Inferior parietal cortex (tissue), 1 donor: ENCODE measurements around the gene C1orf198.

ENCODE experiments used
- DNase-seq: peaks from one replicate; pipeline ENCODE4 v3.0.0-alpha.2; 2016; ENCODE audit errors: extremely low spot score

The C1orf198 gene, protein sequence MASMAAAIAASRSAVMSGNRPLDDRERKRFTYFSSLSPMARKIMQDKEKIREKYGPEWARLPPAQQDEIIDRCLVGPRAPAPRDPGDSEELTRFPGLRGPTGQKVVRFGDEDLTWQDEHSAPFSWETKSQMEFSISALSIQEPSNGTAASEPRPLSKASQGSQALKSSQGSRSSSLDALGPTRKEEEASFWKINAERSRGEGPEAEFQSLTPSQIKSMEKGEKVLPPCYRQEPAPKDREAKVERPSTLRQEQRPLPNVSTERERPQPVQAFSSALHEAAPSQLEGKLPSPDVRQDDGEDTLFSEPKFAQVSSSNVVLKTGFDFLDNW

DNA sequence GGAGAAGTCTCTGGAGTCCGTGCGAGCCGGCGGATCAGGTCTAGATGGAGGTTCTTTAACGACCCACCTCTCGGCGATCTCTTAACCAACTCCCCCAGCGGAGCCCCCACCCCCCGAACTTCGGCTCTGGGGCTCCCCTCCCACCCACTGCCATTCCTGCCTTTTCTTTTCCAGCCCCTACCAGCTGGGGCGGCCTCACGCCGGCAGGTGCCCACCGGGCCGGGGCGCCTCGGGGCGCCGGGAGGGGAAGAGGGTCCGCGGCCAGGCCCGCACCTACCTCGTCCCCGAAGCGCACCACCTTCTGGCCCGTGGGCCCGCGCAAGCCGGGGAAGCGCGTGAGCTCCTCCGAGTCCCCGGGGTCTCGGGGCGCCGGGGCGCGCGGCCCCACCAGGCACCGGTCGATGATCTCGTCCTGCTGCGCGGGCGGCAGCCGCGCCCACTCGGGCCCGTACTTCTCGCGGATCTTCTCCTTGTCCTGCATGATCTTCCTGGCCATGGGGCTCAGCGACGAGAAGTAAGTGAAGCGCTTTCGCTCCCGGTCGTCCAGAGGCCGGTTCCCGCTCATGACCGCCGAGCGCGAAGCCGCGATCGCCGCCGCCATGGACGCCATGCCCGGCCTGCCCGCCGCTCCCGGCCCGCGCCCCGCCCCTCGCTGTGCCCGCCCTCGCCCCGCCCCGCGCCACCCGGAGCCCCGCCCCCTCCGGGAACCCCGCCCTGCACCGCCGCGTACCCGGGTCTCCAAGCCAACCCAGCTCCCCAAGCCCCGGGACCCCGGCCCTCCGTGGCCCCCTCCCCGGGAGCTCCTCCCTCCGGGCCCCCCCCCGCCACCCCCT, at the start of gene C1orf198:
TSS of gene C1orf198 (minus strand) at position 619 of the 833 bp plus-strand sequence. CDS start at position 610, 9 bp downstream.
- DNase-seq = no peak

DNA sequence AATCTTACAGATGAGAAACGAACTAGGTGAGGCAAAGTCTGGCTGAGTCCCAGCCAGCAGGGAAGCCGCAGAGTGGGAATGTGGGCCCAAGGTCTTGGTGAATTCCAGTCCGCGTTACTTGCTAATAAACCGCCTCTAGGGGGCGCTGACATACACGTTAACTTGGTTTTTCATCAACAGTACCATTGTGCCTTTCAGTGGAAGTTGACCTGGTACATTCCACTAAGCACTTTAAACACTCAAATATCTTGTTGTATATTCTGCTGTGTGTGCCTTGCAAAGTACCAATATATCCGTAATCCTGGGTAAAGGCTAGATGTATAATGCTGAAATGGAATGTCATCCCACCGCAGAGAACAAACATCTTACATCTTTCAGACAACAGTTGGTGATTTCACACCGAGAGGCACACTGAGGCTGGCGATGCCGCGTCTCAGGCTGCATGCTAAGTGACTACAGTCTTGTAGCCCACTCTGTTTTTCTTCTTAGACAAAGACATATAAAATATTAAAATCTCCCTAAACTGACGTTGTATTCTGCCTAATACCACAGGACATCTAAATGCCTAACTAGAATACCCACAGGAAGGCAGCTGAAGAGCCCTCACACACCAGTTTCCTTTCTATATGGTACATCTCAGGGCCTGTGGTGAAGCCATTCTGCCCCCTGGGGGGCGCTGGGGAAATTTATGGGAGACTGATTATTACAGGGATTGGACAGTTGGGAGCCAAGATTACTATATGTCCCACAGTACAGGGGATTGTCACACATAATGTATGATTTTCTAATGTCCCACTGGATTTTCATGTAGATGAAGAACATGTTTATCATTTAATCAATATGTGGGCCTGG, 49.2 kb upstream of the C1orf198 start:
- DNase-seq = peak; percentile 91

DNA sequence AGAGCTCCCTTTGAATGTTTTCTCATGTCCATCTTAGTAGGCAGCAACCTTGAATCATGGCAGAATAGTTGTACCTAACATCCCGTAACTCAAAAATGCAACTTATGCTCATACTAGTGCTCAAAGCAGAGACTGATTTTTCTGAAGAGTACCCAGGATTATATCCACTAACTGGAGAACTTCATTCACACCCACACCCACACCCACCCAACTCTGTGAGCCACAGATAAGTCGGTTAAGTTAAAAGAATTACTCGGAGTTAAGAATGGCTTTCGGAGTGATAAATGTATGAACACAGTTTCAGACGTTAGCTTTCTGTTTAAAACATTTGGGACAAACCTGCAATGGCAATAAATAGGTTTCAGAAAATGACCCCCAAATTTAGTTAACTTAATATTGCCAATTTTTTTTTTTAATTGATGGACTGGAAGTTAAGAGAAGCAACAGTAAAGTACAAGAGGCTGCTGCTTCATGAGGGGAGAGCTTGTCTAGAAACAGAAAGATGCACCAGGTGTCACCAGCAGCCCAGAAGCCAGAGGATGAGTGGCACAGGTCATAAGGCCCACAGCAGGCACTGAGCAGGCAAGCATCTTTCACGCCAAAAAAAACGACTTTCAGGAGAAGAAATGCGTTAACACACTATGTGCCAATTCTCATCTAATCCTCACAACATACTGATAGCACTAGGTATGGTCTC, 48.4 kb upstream of the C1orf198 start:
- DNase-seq = no peak

DNA sequence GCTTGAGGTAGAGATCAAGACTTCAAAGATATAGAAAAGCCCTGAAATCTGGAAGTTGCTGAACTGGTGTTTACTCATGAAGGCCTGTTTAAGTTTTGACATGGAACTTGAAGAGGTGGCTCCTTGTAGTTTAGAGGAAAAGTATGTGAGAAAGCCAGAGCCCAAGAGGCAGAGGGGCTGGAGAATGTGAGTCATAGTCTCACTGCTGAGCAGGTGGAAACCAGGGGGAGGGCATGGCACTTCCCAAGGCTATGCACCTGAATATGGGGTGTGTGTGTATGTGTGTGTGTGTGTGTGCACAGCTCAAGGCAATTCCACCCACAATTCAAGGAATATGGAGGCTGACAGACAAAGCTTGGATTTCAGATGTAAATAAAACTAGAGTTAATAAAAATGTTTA, 46.8 kb upstream of the C1orf198 start:
- no peak for DNase-seq

DNA sequence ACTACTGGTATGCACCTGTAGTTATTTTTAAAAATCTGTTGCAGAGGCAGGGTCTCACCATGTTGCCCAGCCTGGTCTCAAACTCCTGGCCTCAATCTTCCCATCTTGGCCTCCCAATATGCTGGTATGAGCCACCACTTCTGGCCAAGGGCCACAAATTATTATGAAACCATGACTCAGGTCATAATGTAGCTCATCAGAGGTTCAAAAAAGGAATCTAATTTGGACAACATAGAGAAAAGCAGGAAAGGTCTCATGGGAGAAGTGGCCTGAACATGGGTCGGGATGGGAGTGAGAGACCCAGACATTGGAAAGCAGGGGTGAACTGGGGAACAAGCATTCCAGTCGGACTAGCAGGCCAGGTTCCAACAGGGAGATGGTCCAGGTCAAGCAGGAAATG, 45.2 kb upstream of the C1orf198 start:
- DNase-seq = no peak

DNA sequence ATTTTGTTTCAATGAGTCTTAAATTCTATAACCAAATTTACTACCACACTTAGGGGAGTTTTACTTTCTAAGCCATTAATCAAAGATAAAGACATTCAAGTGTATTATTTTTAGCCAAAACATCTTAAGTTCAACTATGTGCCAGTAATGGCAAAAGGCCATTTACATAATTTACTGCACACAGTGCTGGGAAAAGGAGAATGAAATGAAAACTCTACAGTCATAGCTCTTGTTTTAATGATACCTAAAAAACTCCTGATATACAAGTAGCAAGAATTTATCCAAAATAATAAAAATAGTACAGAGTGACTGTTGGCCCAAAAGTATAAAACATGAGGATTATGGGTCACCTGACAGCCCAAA, 42.4 kb upstream of the C1orf198 start:
- DNase-seq = no peak

DNA sequence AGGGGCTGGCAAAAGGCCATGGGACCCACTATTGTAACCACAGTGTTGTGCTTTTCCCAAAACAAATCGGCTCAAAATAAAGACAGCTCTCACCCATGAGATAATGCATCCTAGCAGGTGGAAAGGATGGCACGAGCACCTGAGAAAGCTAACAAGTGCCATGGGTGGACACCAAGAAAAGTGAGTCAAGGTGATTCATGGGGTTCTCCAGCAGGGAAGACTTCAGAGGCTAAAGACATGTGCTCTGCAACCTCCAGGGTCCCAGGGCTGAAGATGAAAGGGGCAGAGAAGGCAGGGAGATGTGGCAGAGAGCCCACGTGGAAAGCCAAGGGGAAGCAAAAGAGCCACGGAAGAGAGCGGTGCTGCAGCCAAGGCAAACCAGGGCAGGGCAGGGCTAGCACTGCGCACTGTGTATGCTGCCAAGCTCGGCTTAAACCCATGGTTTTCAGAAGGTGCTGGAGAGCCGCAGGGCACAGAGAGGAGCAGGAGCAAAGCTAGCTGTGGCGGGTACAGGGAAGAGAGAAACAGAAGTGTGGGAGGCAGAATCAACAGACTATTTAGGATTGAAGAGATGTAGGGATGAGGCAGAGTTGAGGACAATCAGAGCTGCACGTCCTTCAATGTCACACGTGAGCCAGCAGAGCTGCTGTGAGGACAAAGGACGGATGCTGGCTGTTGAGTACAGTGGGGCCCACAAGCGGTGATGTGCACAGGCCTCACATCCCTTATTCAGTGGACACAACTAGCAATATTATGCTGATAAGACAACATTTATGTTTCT, 41.8 kb upstream of the C1orf198 start:
- peak; percentile 54 for DNase-seq

DNA sequence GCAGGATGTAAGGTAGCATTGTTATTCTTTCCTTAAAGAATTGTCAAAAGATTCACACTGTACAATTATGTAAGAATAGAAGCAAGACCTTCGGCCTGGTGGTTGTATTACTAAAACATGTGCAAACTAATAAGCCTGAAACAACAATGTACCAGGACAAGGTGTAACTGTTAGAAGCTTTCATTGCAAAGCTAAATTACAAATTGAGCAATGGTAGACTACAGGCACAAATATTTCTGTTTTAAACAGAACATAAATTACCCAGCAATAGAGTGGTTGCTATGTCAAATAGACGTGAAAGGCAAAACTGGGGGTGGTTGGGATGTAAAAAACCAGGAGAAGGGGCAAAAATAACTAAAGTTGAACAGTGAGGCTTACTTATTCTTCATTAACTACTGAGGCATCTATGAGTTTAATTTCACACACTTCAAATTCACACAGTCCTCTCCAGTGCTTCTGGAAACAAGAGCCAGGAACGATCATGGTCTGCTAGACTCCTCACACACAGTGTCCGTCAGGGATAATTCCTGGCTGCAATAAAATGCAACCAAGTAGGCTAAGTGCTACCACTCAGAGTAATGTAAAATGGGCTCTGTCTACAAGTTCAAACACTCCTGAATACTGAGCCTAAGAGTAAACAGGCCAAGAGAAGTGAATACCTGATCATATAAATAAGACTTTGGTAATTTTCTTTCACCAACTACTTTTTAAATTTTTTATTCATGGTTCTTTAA, 39.3 kb upstream of the C1orf198 start:
- no peak for DNase-seq

DNA sequence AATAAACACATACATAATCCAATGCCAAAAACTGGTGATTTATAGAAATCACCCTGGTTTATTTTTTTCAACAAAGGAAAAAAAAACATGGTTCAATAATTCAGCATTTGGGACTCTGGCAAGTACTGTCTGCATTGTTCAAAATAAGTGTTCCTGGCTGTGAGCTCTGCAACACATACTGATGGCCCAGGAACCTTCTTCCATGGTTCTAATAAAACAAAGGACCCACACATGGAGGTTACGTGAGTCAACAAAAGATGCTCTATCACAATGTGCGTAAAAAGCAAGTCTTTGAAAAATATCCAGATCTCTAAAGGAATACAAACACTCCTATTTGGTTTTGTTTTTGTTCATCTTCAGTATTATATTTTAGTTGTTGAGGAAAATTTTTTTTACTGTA, 37.9 kb upstream of the C1orf198 start:
- DNase-seq = peak; percentile 20

DNA sequence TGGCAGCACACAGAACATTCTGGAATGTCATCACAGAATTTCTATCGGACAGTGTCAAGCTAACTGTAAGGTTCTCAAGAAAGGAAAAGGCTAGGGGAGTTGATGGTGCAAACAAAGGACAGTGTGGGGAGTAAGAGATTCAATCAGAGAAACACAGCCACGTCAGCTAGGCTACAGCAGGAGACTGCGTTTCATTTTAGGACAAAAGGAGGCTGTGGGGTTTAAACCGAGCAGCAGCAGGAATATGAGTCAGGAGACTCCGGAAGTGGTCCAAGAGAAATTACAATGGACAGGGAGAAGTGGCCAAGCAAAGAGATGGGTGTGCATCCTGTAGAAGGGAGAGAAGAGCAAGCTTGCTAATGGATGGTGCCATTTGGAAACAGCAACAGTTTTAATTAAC, 37.4 kb upstream of the C1orf198 start:
- DNase-seq = no peak

DNA sequence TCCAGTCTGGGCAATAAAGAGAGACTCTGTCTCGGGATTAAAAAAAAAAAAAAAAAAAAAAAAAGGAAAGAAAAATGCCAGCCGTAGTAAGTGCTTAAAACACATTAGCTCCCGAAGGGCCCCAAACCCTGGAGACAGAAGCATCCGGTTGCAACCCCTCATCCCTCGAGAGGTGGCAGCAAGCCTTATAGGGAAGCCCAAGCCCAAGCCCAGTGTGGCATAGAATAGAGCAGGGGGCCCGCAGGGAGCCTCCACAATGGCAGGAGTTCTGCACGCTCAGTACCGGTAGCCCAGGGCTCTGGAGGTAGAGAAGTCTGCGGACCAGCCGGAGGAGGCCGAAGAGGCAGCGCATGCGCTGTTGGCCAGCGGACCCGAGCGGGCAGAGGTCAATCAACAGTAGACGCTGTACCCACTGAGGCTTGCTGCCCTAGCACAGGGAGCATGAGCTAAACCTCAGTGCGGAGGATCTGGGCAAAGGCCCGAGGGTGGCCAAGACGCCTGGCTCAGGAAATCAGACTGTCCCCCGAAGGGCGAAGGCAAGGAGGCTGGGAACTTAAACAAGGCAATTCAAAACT, 34.1 kb upstream of the C1orf198 start:
- no peak for DNase-seq

DNA sequence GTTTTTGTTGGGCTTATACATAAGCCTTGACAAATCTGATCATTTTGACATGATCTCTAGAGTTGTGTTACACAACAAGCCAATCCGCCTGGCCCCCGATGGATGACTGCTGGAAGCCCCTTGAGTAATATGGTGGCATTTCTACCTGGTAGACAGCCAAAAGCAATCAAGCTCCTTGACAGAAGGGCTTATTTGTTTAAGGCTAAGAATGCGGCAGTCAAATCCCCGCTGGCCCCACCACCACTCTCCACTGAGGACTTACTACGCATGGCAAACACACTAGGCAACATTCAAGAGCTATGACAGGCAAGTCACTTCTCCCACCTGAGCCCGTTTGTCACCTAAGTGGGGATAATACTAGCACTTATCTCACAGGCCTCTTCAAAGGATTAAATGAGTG, 33.4 kb upstream of the C1orf198 start:
- DNase-seq = no peak

DNA sequence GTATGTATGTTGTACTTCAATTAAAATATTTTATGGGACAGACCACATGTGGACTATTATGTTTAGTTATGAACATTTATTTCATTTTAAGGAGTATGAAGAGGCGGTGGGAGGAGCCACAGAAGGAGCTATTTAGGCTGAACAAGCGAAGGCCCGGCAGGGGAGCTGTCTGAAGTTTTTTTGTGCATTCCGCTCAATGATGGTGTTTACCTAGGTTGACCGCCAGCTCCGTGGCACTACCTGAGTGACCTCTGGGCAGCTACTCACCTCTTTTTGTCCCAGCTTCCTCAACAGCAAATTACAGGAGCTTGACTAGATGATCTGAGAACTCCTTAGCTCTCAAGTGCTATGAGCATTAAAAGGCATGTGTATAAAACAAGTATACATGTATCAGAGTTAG, 32.7 kb upstream of the C1orf198 start:
- no peak for DNase-seq

DNA sequence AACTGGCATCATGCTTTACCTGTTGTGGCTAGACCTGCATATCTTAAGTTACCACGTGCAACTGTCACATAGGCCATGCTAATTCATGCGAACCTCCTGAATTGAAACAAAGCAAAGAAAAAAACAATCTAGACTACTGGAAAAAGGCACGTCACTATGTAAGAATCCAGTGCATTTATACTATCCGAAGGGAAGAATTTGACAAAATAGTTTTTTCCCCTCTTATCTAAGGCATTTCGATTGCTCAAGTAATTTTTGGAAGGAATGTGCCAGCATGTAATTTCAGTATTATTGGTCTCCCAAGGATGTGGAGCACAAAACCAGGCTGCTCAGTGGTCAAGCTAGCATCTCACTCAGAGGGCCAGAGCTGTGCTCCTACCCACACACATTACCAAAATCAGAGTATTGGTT, 31.5 kb upstream of the C1orf198 start:
- DNase-seq = no peak

DNA sequence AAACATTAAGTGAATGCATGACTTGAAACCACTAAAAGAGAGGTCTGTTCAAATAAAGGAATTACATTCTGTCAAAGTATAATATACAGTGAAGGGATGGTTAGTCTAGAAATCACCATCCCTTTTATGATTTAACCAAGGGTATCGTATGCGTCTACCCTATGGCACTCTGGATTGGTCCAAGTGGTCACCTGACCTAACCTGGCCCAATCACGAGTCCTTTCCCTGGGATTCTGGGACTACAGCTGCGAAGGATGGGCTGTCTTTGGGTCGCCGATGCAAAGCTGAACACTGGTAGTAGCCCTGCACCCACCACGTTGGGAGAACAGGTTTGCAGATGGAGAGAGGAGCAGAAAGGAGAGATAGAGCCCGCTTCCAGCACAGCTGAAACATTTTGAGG, 30.4 kb upstream of the C1orf198 start:
- no peak for DNase-seq

DNA sequence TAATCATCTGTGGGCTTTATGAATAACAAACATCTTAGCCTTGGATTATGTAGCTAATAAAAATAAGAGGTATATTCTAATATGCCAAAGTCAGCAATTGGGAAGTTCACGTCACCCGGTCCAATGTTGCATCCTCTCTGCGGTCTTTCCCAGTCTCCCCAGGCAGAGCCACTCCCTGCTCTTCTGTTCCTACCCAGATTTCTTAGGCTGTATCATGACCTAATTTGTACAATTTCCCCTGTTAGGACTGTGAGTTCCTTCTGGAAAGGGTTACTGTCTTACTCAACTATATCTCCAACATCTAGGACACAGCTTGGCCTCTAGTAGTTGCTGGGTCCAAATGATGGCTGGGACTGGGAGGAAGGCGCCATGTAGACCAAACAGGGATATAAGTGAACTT, 29.8 kb upstream of the C1orf198 start:
- DNase-seq = no peak

DNA sequence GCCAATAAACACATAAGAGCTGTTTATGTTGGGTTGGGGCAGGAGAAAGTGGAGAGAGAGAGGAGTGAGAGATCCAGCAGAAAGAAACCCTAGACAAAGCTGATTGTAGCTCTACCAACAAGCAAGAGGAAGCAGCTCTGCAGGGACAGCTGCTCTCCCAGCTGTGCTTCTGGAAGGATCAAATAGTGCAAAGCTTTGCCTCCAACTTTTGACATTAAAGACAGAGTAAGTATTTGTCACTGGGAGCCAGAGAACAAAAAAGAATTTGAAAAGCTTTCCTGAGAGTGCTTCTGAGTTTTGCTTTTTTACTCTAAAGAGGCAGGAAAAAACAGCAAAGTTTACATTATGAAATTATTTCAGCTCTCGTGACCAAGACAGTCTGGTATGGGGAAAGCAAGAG, 28.5 kb upstream of the C1orf198 start:
- no peak for DNase-seq

DNA sequence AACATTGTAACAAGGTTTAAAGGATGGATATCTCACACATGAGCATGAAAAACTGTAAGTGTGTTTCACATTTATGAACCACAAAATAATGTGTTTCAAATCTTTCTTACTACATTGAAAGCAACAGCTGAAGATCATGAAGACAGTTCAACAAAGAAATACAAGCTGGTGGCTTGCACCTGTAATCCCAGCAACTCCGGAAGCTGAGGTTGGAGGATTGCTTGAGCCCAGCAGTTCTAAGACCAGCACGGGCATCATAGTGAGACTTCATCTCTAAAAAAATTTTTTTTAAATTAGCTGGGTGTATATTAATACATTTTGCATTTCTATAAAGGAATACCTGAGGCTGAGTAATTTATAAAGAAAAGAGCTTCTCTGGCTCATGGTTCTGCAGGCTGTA, 27.1 kb upstream of the C1orf198 start:
- DNase-seq = no peak

DNA sequence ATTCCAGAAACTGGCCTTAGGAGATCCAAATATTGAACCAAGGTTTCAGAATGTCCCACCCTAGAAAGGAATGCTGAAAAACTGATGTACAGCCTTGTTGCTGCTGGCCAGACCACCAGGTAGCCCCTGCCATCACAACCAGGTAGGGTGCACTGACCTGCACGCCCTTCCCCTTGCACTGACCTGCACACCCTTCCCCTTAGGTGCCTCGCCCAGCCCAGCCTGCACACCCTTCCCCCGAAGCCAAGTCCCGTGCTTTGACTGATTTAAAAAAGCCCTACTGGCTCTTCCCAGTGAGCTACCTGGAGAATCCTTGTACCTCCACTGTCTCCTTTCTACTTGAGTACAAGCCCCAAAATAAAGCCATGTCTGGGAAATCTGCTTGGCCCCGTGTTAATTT, 26.3 kb upstream of the C1orf198 start:
- DNase-seq = no peak

DNA sequence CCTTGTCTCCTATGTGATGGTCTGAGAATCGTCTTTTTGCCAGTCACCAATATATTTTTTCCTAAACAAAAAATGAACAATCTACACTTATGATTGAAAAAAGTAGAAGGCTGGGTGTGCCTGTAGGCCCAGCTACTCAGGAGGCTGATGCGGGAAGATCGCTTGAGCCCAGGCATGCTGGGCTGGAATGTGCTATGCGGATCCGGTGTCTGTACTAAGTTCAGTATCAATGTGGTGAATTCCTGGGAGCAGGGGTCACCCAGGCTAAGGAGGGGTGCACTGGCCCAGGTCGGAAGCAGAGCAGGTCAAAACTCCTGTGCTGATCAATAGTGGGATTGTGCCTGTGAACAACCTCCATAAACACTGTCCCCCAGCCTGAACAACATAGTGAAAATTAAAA, 25.7 kb upstream of the C1orf198 start:
- no peak for DNase-seq
